H1 (cell line): ENCODE measurements around the gene CCDC13. TPM values are rescaled to one million over a fixed set of nuclear protein-coding genes. Genes with fewer than 3 reads are reported as not detected.

Source experiments
- CHD1 ChIP-seq: IDR thresholded peaks from 2 replicates; pipeline ENCODE4 v1.6.1; 2012; ENCODE audit warnings: low read depth, low read length, improper control_type of control experiment
- CREB1 ChIP-seq: IDR thresholded peaks from 2 replicates; pipeline ENCODE4 v1.6.1; 2012; ENCODE audit warnings: inconsistent platforms
- GTF2F1 ChIP-seq: IDR thresholded peaks from 2 replicates; pipeline ENCODE4 v1.6.1; 2012; ENCODE audit warnings: low read depth, low read length, improper control_type of control experiment, borderline replicate concordance
- HDAC6 ChIP-seq: IDR thresholded peaks from one replicate; pipeline ENCODE4 v1.7.1; 2012; ENCODE audit warnings: low read depth, mild to moderate bottlenecking, inconsistent platforms, low read length, moderate library complexity
- NRF1 ChIP-seq: IDR thresholded peaks from 2 replicates; pipeline ENCODE4 v1.6.1; 2011; ENCODE audit warnings: mild to moderate bottlenecking, low read depth, low read length, improper control_type of control experiment
- RAD21 ChIP-seq, 2 experiments: IDR thresholded peaks in 1 of 2; conservative IDR thresholded peaks in 1 of 2; 2 replicates each; pipeline ENCODE4 v1.6.1; 2011; ENCODE audit warnings: low read depth in 2 of 2, low read length in 2 of 2, improper control_type of control experiment in 1 of 2, inconsistent platforms in 1 of 2, mild to moderate bottlenecking in 1 of 2, moderate library complexity in 1 of 2
- SIRT6 ChIP-seq: IDR thresholded peaks from one replicate; pipeline ENCODE4 v1.7.1; 2012; ENCODE audit warnings: low read length, inconsistent platforms
- SIX5 ChIP-seq: IDR thresholded peaks from 2 replicates; pipeline ENCODE4 v1.6.1; 2011; ENCODE audit warnings: mild to moderate bottlenecking, low read depth, low read length
- TAF1 ChIP-seq: IDR thresholded peaks from 2 replicates; pipeline ENCODE4 v1.6.1; 2011; ENCODE audit warnings: mild to moderate bottlenecking, low read depth, low read length
- TBP ChIP-seq: IDR thresholded peaks from 2 replicates; pipeline ENCODE4 v1.6.1; 2011; ENCODE audit warnings: low read depth, low read length, improper control_type of control experiment
- polyA plus RNA-seq, 7 experiments: library from polyadenylated mRNA; depleted of rRNA in 3 of 7; stranded (reverse) in 5 of 7; unstranded in 2 of 7; fragments of >200 nt in 5 of 7; fragments of 200-250 nt in 2 of 7; gene quantifications; 1 replicate in 5 of 7; 2 replicates in 1 of 7; 4 replicates in 1 of 7; pipeline versions ENCODE4 v1.2.1 to v1.2.3, GENCODE V29; 2011 to 2013; ENCODE audit warnings: missing spikeins in 2 of 7, mixed read lengths in 2 of 7
- total RNA-seq: library from RNA; stranded (reverse); fragmentation: NEBNext Ultra II Directional; extraction: Animal tissue kit (Norgen Biotek cat#: 25700); gene quantifications from 2 replicates; pipeline ENCODE4 v1.2.1, GENCODE V29; 2021
- TF ChIP-seq, protein P1 (sequence below): fragments of 300-600 bp; sonication (generic); IDR thresholded peaks from 2 replicates; pipeline ENCODE4 v1.7.1; 2012; ENCODE audit warnings: low read length, moderate library complexity, mild to moderate bottlenecking, inconsistent platforms; ENCODE audit not compliant: insufficient replicate concordance
- TF ChIP-seq, protein P2 (sequence below): IDR thresholded peaks from 2 replicates; pipeline ENCODE4 v1.6.1; 2011; ENCODE audit warnings: low read length, improper control_type of control experiment

The CCDC13 gene
- total and polyA plus RNA-seq, 2 of the 8 experiments (the other 6 are each of a cell fraction or from before 2014, with no cell fraction given), result 0.06 TPM; not detected in 1

DNA sequence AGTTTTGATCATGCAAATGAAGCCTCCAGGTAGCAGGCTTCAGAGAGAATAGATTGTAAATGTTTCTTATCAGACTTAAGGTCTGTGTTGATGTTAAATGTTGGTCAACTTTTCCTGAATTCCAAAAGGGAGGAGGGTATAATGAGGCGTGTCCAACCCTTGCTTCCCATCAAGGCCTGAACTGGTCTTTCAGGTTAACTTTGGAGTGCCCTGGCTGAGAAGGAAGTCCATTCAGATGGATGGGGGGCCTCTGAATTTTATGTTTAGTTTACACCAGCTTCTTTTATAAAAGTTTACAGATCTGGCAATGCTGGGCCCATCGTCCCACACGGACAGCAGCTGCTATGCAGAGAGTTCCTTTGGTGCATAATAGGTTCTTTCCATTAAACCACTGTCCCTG, 8.9 kb downstream of the CCDC13 start (continued):
- TF ChIP-seq, protein P1, sequence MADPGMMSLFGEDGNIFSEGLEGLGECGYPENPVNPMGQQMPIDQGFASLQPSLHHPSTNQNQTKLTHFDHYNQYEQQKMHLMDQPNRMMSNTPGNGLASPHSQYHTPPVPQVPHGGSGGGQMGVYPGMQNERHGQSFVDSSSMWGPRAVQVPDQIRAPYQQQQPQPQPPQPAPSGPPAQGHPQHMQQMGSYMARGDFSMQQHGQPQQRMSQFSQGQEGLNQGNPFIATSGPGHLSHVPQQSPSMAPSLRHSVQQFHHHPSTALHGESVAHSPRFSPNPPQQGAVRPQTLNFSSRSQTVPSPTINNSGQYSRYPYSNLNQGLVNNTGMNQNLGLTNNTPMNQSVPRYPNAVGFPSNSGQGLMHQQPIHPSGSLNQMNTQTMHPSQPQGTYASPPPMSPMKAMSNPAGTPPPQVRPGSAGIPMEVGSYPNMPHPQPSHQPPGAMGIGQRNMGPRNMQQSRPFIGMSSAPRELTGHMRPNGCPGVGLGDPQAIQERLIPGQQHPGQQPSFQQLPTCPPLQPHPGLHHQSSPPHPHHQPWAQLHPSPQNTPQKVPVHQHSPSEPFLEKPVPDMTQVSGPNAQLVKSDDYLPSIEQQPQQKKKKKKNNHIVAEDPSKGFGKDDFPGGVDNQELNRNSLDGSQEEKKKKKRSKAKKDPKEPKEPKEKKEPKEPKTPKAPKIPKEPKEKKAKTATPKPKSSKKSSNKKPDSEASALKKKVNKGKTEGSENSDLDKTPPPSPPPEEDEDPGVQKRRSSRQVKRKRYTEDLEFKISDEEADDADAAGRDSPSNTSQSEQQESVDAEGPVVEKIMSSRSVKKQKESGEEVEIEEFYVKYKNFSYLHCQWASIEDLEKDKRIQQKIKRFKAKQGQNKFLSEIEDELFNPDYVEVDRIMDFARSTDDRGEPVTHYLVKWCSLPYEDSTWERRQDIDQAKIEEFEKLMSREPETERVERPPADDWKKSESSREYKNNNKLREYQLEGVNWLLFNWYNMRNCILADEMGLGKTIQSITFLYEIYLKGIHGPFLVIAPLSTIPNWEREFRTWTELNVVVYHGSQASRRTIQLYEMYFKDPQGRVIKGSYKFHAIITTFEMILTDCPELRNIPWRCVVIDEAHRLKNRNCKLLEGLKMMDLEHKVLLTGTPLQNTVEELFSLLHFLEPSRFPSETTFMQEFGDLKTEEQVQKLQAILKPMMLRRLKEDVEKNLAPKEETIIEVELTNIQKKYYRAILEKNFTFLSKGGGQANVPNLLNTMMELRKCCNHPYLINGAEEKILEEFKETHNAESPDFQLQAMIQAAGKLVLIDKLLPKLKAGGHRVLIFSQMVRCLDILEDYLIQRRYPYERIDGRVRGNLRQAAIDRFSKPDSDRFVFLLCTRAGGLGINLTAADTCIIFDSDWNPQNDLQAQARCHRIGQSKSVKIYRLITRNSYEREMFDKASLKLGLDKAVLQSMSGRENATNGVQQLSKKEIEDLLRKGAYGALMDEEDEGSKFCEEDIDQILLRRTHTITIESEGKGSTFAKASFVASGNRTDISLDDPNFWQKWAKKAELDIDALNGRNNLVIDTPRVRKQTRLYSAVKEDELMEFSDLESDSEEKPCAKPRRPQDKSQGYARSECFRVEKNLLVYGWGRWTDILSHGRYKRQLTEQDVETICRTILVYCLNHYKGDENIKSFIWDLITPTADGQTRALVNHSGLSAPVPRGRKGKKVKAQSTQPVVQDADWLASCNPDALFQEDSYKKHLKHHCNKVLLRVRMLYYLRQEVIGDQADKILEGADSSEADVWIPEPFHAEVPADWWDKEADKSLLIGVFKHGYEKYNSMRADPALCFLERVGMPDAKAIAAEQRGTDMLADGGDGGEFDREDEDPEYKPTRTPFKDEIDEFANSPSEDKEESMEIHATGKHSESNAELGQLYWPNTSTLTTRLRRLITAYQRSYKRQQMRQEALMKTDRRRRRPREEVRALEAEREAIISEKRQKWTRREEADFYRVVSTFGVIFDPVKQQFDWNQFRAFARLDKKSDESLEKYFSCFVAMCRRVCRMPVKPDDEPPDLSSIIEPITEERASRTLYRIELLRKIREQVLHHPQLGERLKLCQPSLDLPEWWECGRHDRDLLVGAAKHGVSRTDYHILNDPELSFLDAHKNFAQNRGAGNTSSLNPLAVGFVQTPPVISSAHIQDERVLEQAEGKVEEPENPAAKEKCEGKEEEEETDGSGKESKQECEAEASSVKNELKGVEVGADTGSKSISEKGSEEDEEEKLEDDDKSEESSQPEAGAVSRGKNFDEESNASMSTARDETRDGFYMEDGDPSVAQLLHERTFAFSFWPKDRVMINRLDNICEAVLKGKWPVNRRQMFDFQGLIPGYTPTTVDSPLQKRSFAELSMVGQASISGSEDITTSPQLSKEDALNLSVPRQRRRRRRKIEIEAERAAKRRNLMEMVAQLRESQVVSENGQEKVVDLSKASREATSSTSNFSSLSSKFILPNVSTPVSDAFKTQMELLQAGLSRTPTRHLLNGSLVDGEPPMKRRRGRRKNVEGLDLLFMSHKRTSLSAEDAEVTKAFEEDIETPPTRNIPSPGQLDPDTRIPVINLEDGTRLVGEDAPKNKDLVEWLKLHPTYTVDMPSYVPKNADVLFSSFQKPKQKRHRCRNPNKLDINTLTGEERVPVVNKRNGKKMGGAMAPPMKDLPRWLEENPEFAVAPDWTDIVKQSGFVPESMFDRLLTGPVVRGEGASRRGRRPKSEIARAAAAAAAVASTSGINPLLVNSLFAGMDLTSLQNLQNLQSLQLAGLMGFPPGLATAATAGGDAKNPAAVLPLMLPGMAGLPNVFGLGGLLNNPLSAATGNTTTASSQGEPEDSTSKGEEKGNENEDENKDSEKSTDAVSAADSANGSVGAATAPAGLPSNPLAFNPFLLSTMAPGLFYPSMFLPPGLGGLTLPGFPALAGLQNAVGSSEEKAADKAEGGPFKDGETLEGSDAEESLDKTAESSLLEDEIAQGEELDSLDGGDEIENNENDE, result no peak
- TF ChIP-seq TBP (no peak), SIRT6 (no peak), RAD21 (IDR thresholded peaks at IDR 0.05 in 1 of 2, conservative IDR thresholded peaks at IDR 0.05 in 1 of 2; ENCODE audit: low read depth in 2 of 2, low read length in 2 of 2) (no peak), GTF2F1 (no peak), CREB1 (no peak), SIX5 (no peak), TAF1 (no peak), CHD1 (no peak), HDAC6 (no peak), NRF1 (no peak)
- TF ChIP-seq, protein P2, sequence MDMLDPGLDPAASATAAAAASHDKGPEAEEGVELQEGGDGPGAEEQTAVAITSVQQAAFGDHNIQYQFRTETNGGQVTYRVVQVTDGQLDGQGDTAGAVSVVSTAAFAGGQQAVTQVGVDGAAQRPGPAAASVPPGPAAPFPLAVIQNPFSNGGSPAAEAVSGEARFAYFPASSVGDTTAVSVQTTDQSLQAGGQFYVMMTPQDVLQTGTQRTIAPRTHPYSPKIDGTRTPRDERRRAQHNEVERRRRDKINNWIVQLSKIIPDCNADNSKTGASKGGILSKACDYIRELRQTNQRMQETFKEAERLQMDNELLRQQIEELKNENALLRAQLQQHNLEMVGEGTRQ, result no peak
